Spleen (tissue), 11 donors: ENCODE data around the gene LRRC7. TPM values are rescaled to one million over a fixed set of nuclear protein-coding genes. Genes with fewer than 3 reads are reported as not detected.

Experiments
- DNase-seq: peaks from one replicate; pipeline ENCODE4 v3.0.0-alpha.2; 2020
- H3K27ac ChIP-seq, 8 donors: fragments of 200-600 bp; sonication (generic) in 7 of 8; 1 replicate in 4 of 8; 2 replicates in 4 of 8; pipeline versions ENCODE4 v1.5.0 to v1.8.0; 2016 to 2021; ENCODE audit warnings: inconsistent platforms in 4 of 8, mild to moderate bottlenecking in 4 of 8, moderate library complexity in 1 of 8
- H3K27me3 ChIP-seq, 7 donors: fragments of 200-600 bp; sonication (generic) in 6 of 7; replicated peaks in 1 of 7; 1 replicate in 4 of 7; 2 replicates in 3 of 7; pipeline versions ENCODE4 v1.5.0 to v1.8.0; 2016 to 2021; ENCODE audit warnings: inconsistent platforms in 3 of 7, mild to moderate bottlenecking in 1 of 7
- H3K36me3 ChIP-seq, 6 donors: fragments of 200-600 bp; sonication (generic) in 5 of 6; 1 replicate in 4 of 6; 2 replicates in 2 of 6; pipeline versions ENCODE4 v1.5.0 to v1.8.0; 2016 to 2021; ENCODE audit warnings: inconsistent platforms in 2 of 6
- H3K4me1 ChIP-seq, 6 donors: fragments of 200-600 bp; sonication (generic) in 5 of 6; 1 replicate in 3 of 6; 2 replicates in 3 of 6; pipeline versions ENCODE4 v1.5.0 to v1.8.0; 2016 to 2021; ENCODE audit warnings: inconsistent platforms in 3 of 6
- H3K4me3 ChIP-seq, 8 donors: fragments of 200-600 bp; sonication (generic) in 7 of 8; 1 replicate in 4 of 8; 2 replicates in 4 of 8; pipeline versions ENCODE4 v1.5.0 to v1.8.0; 2016 to 2021; ENCODE audit warnings: inconsistent platforms in 4 of 8, mild to moderate bottlenecking in 4 of 8, moderate library complexity in 2 of 8
- H3K9me3 ChIP-seq, 8 donors: fragments of 200-600 bp; sonication (generic) in 7 of 8; 1 replicate in 4 of 8; 2 replicates in 4 of 8; pipeline versions ENCODE4 v1.5.0 to v1.8.0; 2016 to 2021; ENCODE audit warnings: inconsistent platforms in 4 of 8
- POLR2A ChIP-seq, 3 donors: fragments of 450-650 bp; IDR thresholded peaks; one replicate each; pipeline ENCODE4 v1.5.1; 2017; ENCODE audit warnings: antibody characterized with exemption in 3 of 3, mild to moderate bottlenecking in 1 of 3
- POLR2AphosphoS5 ChIP-seq, 3 donors: sonication (generic); formaldehyde crosslinking; IDR thresholded peaks; one replicate each; pipeline ENCODE4 v1.5.1; 2017; ENCODE audit warnings: antibody characterized with exemption in 3 of 3
- WGBS, 5 donors: extraction: QIAGEN DNeasy Blood & Tissue Kit in 3 of 5; methylation state at CpG; one replicate each; pipeline versions ENCODE4 v1.1.5 to v1.1.7; 2013 to 2018; 5-methylcytosine and 5-hydroxymethylcytosine counted together
- intact Hi-C: fragments of 100-400 bp; cut with DNase I; formaldehyde crosslinking; loops from one replicate; pipeline ENCODE4 v1.15.0; 2023; ENCODE audit warnings: low total_unique reads
- polyA plus RNA-seq, 3 donors: library from polyadenylated mRNA; stranded (reverse); fragments of 200-250 nt; gene quantifications; one replicate each; pipeline ENCODE4 v1.2.1, GENCODE V29; 2013
- total RNA-seq, 7 donors: library from RNA; depleted of rRNA in 3 of 7; stranded (reverse); fragments of >200 nt in 3 of 7; fragmentation: NEBNext Ultra II Directional in 4 of 7; extraction: Animal tissue kit (Norgen Biotek cat#: 25700) in 4 of 7; gene quantifications; one replicate each; pipeline versions ENCODE4 v1.1.0 to v1.2.1, GENCODE V29; 2016 to 2021
- TF ChIP-seq, protein P1 (sequence below), 11 experiments: fragments of 200-600 bp in 7 of 11; fragments of 450-650 bp in 4 of 11; sonication (generic) in 4 of 11; IDR thresholded peaks in 8 of 11; conservative IDR thresholded peaks in 3 of 11; 1 replicate in 7 of 11; 2 replicates in 4 of 11; pipeline versions ENCODE4 v1.4.0 to v1.8.0; 2016 to 2021; ENCODE audit warnings: antibody characterized with exemption in 11 of 11, inconsistent platforms in 4 of 11, mild to moderate bottlenecking in 1 of 11
- donor health status: healthy with polysubstance abuse.
- donor health status: DM: no; HTN: no; CAD: no; lungs with moderate emphysema.
- donor health status: DM: no; HTN: no; CAD: no.
- donor health status: Bipolar disorder and iron deficiency.
- donor health status: healthy.
- donor health status: DM: no; HTN: no; CAD: no.
- donor health status: DM: yes; HTN: yes; CAD: no.

LRRC7 gene
- total and polyA plus RNA-seq, 10 donors, result 0.02 to 0.63 (median 0.13) TPM; not detected in 4

DNA sequence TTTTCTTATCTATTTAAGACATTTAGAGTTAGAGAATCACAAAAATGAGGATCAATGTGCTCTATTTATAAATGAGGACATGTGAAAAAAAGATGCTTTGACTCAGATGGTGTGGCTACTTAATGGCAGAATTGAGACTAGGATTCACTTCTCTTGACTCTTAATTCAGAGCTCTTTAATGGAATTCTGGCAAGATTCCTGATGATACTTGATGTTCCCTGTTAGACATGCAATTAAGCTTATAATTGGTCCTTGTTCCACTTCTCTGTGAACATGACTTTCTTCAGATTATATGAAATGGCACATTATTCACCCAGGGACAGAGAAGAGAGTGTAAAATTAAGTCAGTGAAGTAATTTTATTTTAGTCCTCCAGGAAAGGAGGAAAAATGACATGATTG lies 165.3 kb downstream of the LRRC7 start:
- no peaks in the 10 kb centered on the region for H3K4me1 ChIP-seq
- H3K36me3 ChIP-seq, result no peaks in the 10 kb centered on the region
- DNase-seq, result no peak
- no peaks in the 10 kb centered on the region for H3K27me3 ChIP-seq
- no peak overlapping the region for H3K4me3 ChIP-seq
- TF ChIP-seq POLR2AphosphoS5 (IDR thresholded peaks at IDR 0.05), result no peak
- TF ChIP-seq, protein P1, sequence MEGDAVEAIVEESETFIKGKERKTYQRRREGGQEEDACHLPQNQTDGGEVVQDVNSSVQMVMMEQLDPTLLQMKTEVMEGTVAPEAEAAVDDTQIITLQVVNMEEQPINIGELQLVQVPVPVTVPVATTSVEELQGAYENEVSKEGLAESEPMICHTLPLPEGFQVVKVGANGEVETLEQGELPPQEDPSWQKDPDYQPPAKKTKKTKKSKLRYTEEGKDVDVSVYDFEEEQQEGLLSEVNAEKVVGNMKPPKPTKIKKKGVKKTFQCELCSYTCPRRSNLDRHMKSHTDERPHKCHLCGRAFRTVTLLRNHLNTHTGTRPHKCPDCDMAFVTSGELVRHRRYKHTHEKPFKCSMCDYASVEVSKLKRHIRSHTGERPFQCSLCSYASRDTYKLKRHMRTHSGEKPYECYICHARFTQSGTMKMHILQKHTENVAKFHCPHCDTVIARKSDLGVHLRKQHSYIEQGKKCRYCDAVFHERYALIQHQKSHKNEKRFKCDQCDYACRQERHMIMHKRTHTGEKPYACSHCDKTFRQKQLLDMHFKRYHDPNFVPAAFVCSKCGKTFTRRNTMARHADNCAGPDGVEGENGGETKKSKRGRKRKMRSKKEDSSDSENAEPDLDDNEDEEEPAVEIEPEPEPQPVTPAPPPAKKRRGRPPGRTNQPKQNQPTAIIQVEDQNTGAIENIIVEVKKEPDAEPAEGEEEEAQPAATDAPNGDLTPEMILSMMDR (IDR thresholded peaks at IDR 0.05 in 8 of 11, conservative IDR thresholded peaks at IDR 0.05 in 3 of 11), result no peak
- TF ChIP-seq POLR2A (IDR thresholded peaks at IDR 0.05), result no peak
- peaks cover 0 to 21% (median 5%) of the 10 kb centered on the region in 8 donors for H3K9me3 ChIP-seq
- H3K27ac ChIP-seq, result no peak overlapping the region
- intact Hi-C loops, result loop anchor here (10.0 kb wide), 2 partner anchors 1128 to 1618 kb away; no protein-coding TSS in a partner anchor

DNA sequence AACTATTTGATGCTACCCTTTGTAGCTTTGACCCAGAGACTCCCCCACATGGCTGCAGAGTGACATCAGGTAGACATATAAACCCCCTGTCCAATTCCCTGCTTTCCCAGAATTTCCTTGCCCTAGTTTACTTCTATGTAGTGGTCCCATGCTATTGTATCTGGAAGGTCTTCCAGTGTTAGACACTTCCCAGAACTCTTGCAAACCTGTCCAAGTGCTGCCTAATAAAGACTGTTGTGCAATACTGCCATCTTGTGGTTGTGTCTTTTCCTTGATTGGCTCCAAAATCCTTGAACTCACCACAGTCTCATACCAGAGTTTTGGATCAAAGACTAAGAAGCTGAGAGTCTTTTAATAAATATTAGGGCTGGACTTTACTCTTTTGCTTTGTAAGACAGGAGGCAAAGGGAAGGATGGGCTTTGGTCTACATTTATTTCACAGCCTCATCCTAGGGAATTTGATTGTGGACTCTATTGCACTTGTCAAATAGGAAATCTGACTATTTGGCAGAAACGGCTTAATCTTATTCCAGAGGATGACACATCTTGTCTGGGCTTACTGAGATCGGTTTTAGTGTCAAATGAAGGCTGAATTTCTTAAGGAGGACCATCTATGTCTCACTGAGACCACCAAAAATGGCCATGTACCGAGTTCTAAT lies 169.9 kb downstream of the LRRC7 start:
- no peaks in the 10 kb centered on the region for H3K4me1 ChIP-seq
- H3K9me3 ChIP-seq, result no peaks in the 10 kb centered on the region
- no peak for DNase-seq
- intact Hi-C loops, result loop anchor here (10.0 kb wide), 2 partner anchors 1133 to 1623 kb away; no protein-coding TSS in a partner anchor
- H3K36me3 ChIP-seq, result no peaks in the 10 kb centered on the region
- H3K27me3 ChIP-seq, result no peaks in the 10 kb centered on the region
- H3K27ac ChIP-seq, result no peak overlapping the region
- WGBS, 5 donors, result 44 to 55% (median 49%) methylated on average over 3 of the region's 3 CpGs
- TF ChIP-seq, protein P1 (IDR thresholded peaks at IDR 0.05 in 8 of 11, conservative IDR thresholded peaks at IDR 0.05 in 3 of 11), result peak in 9 of 11 experiments; percentile 13 to 69 (median 52)
- TF ChIP-seq POLR2AphosphoS5 (IDR thresholded peaks at IDR 0.05), result no peak
- no peak overlapping the region for H3K4me3 ChIP-seq

DNA sequence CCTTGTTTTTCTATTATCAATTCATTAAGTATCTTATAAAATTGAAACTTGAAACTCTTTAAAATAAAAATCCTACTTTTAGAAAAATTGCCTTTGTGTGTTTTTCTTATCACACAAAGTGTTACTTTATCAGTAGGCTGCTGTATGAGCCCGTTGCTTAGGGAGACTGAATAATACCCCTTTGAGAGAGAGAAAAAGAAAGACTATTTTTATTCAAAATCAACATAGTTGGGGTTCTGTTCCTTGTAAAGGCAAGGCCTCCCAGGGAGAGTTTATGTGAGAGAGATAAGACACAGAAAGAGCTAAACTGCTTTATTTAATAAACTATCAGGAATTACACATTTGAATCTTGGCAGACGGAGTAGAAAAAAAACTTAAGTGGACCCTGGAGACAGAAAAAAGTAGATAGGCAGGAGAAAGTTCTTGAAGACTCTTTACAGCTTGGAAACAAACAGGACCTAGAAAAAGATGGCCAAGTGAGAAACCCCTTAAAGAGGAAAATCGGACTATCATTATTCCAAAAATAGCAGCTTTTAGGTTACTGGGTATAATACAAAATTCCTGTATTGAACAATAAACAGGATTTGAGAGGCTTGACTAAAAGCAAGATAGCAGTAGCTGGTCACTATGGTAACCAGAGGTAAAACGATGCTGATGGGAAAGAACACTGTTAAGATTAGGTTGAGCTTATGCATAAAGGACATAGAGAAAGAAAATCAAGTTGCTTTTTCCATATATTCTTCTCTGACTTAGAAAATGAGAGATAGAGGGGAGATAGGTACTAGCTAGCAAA lies 170.9 kb downstream of the LRRC7 start:
- Histone ChIP-seq H3K9me3 (no peaks in the 10 kb centered on the region), H3K4me1 (no peaks in the 10 kb centered on the region), H3K27me3 (no peaks in the 10 kb centered on the region), H3K36me3 (no peaks in the 10 kb centered on the region), H3K27ac (no peak overlapping the region), H3K4me3 (no peak overlapping the region)
- intact Hi-C loops, result loop anchor here (10.0 kb wide), 2 partner anchors 1134 to 1624 kb away; no protein-coding TSS in a partner anchor
- no peak for DNase-seq
- 43 to 66% (median 58%) methylated on average over 4 of the region's 4 CpGs for WGBS, 5 donors
- TF ChIP-seq, protein P1 (IDR thresholded peaks at IDR 0.05 in 8 of 11, conservative IDR thresholded peaks at IDR 0.05 in 3 of 11), result no peak
- TF ChIP-seq POLR2AphosphoS5 (IDR thresholded peaks at IDR 0.05) (no peak), POLR2A (IDR thresholded peaks at IDR 0.05) (no peak)

DNA sequence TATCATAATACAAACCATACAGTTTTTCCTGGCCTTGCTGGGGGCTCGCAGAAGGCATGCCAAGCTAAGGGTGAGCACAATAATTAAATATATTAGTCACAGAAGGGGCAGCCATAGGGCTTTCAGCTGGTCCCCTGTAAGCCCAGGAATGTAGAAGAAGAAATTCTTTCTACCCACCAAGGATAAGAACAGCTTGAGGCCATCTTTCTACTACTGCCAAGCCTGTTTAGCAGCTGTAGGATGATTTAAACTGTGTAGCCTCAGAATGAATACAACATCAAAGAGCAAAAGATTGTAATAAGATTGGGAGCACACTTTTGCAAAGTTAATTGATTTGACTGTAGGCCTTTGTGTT lies 171.5 kb downstream of the LRRC7 start:
- no peaks in the 10 kb centered on the region for H3K27me3 ChIP-seq
- TF ChIP-seq POLR2A (IDR thresholded peaks at IDR 0.05) (no peak), POLR2AphosphoS5 (IDR thresholded peaks at IDR 0.05) (no peak)
- TF ChIP-seq, protein P1 (IDR thresholded peaks at IDR 0.05 in 8 of 11, conservative IDR thresholded peaks at IDR 0.05 in 3 of 11), result no peak
- intact Hi-C loops, result loop anchor here (10.0 kb wide), 2 partner anchors 1134 to 1624 kb away; no protein-coding TSS in a partner anchor

More for the DNA sequence above, 171.5 kb downstream of the LRRC7 start:
- H3K4me1 ChIP-seq, result no peaks in the 10 kb centered on the region
- H3K4me3 ChIP-seq, result no peak overlapping the region
- no peaks in the 10 kb centered on the region for H3K36me3 ChIP-seq
- H3K27ac ChIP-seq, result no peak overlapping the region
- 53 to 91% (median 81%) methylated on average over 1 of the region's 1 CpG for WGBS, 5 donors
- no peak for DNase-seq
- no peaks in the 10 kb centered on the region for H3K9me3 ChIP-seq
